ENCODE data around the gene HIP1.

Gene HIP1

GRCh38 chr7:75653651-75654050 lies 85.1 kb downstream of the HIP1 start:
- no peak for DNase-seq (ENCODE audit: low read depth, low spot score)
- CTCF ChIA-PET = no interaction called here
- no peak overlapping the region for H3K4me3 ChIP-seq (ENCODE audit: low read depth, low read length)
- POLR2A ChIA-PET = no interaction called here
- no peak for TF ChIP-seq CTCF (IDR thresholded peaks at IDR 0.05; ENCODE audit: insufficient read depth, low read length, missing control alignments)

- TF ChIP-seq CTCF (IDR thresholded peaks at IDR 0.05; ENCODE audit: insufficient read depth, low read length, missing control alignments) = no peak
- ChIA-PET CTCF (no interaction called here), POLR2A (no interaction called here)
- no peak for DNase-seq (ENCODE audit: low read depth, low spot score)
- H3K4me3 ChIP-seq (ENCODE audit: low read depth, low read length) = no peak overlapping the region
Measured at GRCh38 chr7:75652788-75653187, 86.0 kb downstream of the HIP1 start.

GRCh38 chr7:75650681-75651080 lies 88.1 kb downstream of the HIP1 start:
- TF ChIP-seq CTCF (IDR thresholded peaks at IDR 0.05; ENCODE audit: insufficient read depth, low read length, missing control alignments) = no peak
- ChIA-PET CTCF (interaction anchor here (0.6 kb wide), 1 partner anchor 121 kb away, joined by 4 read pairs; no protein-coding TSS in a partner anchor), POLR2A (no interaction called here)
- DNase-seq (ENCODE audit: low read depth, low spot score) = no peak
- H3K4me3 ChIP-seq (ENCODE audit: low read depth, low read length) = no peak overlapping the region

- no peak for DNase-seq (ENCODE audit: low read depth, low spot score)
- ChIA-PET POLR2A (no interaction called here), CTCF (interaction anchor here (1.6 kb wide), 1 partner anchor 10 kb away, joined by 3 read pairs; no protein-coding TSS in a partner anchor)
- no peak overlapping the region for H3K4me3 ChIP-seq (ENCODE audit: low read depth, low read length)
- no peak for TF ChIP-seq CTCF (IDR thresholded peaks at IDR 0.05; ENCODE audit: insufficient read depth, low read length, missing control alignments)
Measured at GRCh38 chr7:75650062-75650461, 88.7 kb downstream of the HIP1 start.

GRCh38 chr7:75649462-75649861 lies 89.3 kb downstream of the HIP1 start:
- POLR2A ChIA-PET = no interaction called here
- H3K4me3 ChIP-seq (ENCODE audit: low read depth, low read length) = no peak overlapping the region
- no peak for DNase-seq (ENCODE audit: low read depth, low spot score)
- CTCF ChIA-PET = interaction anchor here (0.5 to 1.6 kb wide), 3 partner anchors 10 to 1987 kb away, joined by 3 read pairs; no protein-coding TSS in a partner anchor
- TF ChIP-seq CTCF (IDR thresholded peaks at IDR 0.05; ENCODE audit: insufficient read depth, low read length, missing control alignments) = no peak

GRCh38 chr7:75647709-75648438 lies 90.9 kb downstream of the HIP1 start:
- DNase-seq (ENCODE audit: low read depth, low spot score) = no peak
- no peak for TF ChIP-seq CTCF (IDR thresholded peaks at IDR 0.05; ENCODE audit: insufficient read depth, low read length, missing control alignments)
- H3K4me3 ChIP-seq (ENCODE audit: low read depth, low read length) = no peak overlapping the region
- ChIA-PET POLR2A (no interaction called here), CTCF (no interaction called here)

Data from AG04449 (cell line).